Measurements from ENCODE around the gene TASL. TPM values are rescaled to one million over a fixed set of nuclear protein-coding genes. Genes with fewer than 3 reads are reported as not detected.

Gene TASL
- polyA plus RNA-seq, 3 donors = 22.2 to 34.4 (median 28.7) TPM

DNA sequence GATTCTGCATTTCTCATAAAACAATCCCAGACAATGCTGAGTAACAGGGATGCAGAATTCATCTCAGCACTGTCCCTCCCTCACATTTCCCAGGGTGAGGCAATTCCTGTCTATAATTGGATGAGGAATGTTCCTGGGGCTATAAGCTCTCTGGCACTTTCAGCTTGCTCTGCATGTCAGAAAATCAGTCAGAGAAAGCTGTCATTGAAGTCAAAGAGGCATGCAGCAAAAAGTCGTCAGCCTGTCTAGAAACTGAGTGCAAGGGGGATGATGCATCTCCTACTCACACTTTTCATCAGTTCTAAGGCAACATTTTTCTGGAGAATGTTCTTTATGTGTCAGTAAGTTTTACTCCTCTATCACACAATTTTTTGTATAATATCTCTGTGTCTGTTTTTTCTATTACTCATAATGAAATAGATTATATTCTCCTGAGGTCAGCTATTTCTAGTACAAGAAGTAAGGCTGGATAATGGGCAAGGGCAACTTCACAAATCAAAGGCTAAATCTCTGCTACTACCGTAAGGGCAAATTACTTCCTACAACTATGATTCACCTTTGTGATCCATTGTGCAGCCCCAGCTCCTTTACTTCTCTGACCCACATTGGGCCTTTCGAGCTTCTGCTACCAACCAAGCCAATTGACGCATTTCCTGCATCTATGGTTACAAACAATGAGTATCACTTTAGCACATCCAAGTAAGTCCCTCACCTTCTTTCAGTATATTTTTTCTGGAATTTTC is 56.0 kb downstream of the TASL start:
- H3K9me3 Mint-ChIP-seq = peaks cover 0 to 3% (median 0%) of the 10 kb centered on the region in 7 donors

GRCh38 chrX:30513284-30513683 is 64.3 kb downstream of the TASL start:
- peak; percentile 64 for TF ChIP-seq CTCF (IDR thresholded peaks at IDR 0.05)
- no peak overlapping the region for H3K27ac Mint-ChIP-seq
- H3K79me2 ChIP-seq (ENCODE audit: insufficient read depth, low read length) = no peaks in the 10 kb centered on the region
- H3K27me3 Mint-ChIP-seq (ENCODE audit: low read depth in 3 of 3) = peaks cover 0 to 6% (median 0%) of the 10 kb centered on the region in 3 donors
- H3K9ac ChIP-seq (ENCODE audit: insufficient read depth, low read length, poor library complexity, severe bottlenecking) = no peak overlapping the region
- H4K20me1 ChIP-seq (ENCODE audit: insufficient read depth, low read length) = no peaks in the 10 kb centered on the region
- H3K4me2 ChIP-seq (replicated peaks; ENCODE audit: extremely low read depth, low read length, poor library complexity, severe bottlenecking) = no peak overlapping the region
- intact Hi-C loops (cut with micrococcal nuclease) = no loop called here
- H3K36me3 Mint-ChIP-seq = no peaks in the 10 kb centered on the region
- no peak overlapping the region for H3K27ac ChIP-seq (ENCODE audit: low read depth in 1 of 2, low read length in 2 of 2)
- H3K4me3 ChIP-seq (replicated peaks in 1 of 3; ENCODE audit: low read depth in 2 of 3, low read length in 3 of 3) = no peak overlapping the region
- no peak overlapping the region for H2AFZ ChIP-seq (ENCODE audit: insufficient read depth, low read depth, low read length, poor library complexity, severe bottlenecking)
- H3K4me3 Mint-ChIP-seq = no peak overlapping the region
- H3K36me3 ChIP-seq (replicated peaks in 1 of 2; ENCODE audit: control insufficient read depth in 1 of 2, insufficient read depth in 2 of 2, low read length in 2 of 2) = no peaks in the 10 kb centered on the region
- H3K9me3 ChIP-seq (replicated peaks in 1 of 2; ENCODE audit: control insufficient read depth in 1 of 2, insufficient read depth in 1 of 2, low read length in 2 of 2) = no peaks in the 10 kb centered on the region
- WGBS (ENCODE audit: insufficient coverage) = no CpG with 5 or more reads among the region's 3 CpGs
- no peak for DNase-seq
- H3K4me1 ChIP-seq (ENCODE audit: control insufficient read depth in 1 of 2, insufficient read depth in 2 of 2, low read length in 2 of 2) = no peaks in the 10 kb centered on the region
- peaks cover 0 to 4% (median 1%) of the 10 kb centered on the region in 7 donors for H3K9me3 Mint-ChIP-seq
- peaks cover 4% of the 10 kb centered on the region for H3K4me1 Mint-ChIP-seq
- H3K27me3 ChIP-seq (ENCODE audit: control insufficient read depth in 2 of 2, insufficient read depth in 2 of 2, low read length in 2 of 2) = peaks cover 0 to 20% of the 10 kb centered on the region in 2 donors

More for the DNA sequence above, 56.0 kb downstream of the TASL start:
- Histone ChIP-seq H2AFZ (ENCODE audit: insufficient read depth, low read depth, low read length, poor library complexity, severe bottlenecking) (no peak overlapping the region), H3K27me3 (ENCODE audit: control insufficient read depth in 2 of 2, insufficient read depth in 2 of 2, low read length in 2 of 2) (peaks cover 0 to 5% of the 10 kb centered on the region in 2 donors), H3K4me1 (ENCODE audit: control insufficient read depth in 1 of 2, insufficient read depth in 2 of 2, low read length in 2 of 2) (no peaks in the 10 kb centered on the region), H3K79me2 (ENCODE audit: insufficient read depth, low read length) (no peaks in the 10 kb centered on the region), H3K36me3 (replicated peaks in 1 of 2; ENCODE audit: control insufficient read depth in 1 of 2, insufficient read depth in 2 of 2, low read length in 2 of 2) (no peaks in the 10 kb centered on the region), H3K27ac (ENCODE audit: low read depth in 1 of 2, low read length in 2 of 2) (no peak overlapping the region), H3K4me3 (replicated peaks in 1 of 3; ENCODE audit: low read depth in 2 of 3, low read length in 3 of 3) (no peak overlapping the region), H4K20me1 (ENCODE audit: insufficient read depth, low read length) (no peaks in the 10 kb centered on the region), H3K9me3 (replicated peaks in 1 of 2; ENCODE audit: control insufficient read depth in 1 of 2, insufficient read depth in 1 of 2, low read length in 2 of 2) (no peaks in the 10 kb centered on the region), H3K4me2 (replicated peaks; ENCODE audit: extremely low read depth, low read length, poor library complexity, severe bottlenecking) (no peak overlapping the region), H3K9ac (ENCODE audit: insufficient read depth, low read length, poor library complexity, severe bottlenecking) (no peak overlapping the region)
- TF ChIP-seq CTCF (IDR thresholded peaks at IDR 0.05) = no peak
- Mint-ChIP-seq H3K4me1 (peaks cover 4% of the 10 kb centered on the region), H3K27me3 (ENCODE audit: low read depth in 3 of 3) (peaks cover 0 to 10% (median 0%) of the 10 kb centered on the region in 3 donors), H3K27ac (no peak overlapping the region), H3K36me3 (no peaks in the 10 kb centered on the region), H3K4me3 (no peak overlapping the region)
- intact Hi-C loops (cut with micrococcal nuclease) = no loop called here
- no peak for DNase-seq
- 100% methylated on average over 2 of the region's 4 CpGs for WGBS (ENCODE audit: insufficient coverage)

Small RNA genes within 50 kb of the gene (small RNA-seq; reads per million reads assigned to genes)
- gene CKS1BP6 (ENCODE audit: insufficient read length, low read depth) = not detected

Other genes starting within 250 kb of the TASL start
- 10 to 100 TPM; 21.2 to 51.9 (median 41.0) TPM for gene GK, start 75.7 kb upstream of the TASL start, polyA plus RNA-seq

Measured in CD14-positive monocyte (primary cell).